Stimulated activated CD4-positive, alpha-beta T cell treated with anti-CD3 and anti-CD28 coated beads, TNF-alpha, amount 100 ng/mL, for 24 hours (primary cell): Measurements from ENCODE around the gene COMT.

Experiments
- DNase-seq, 3 experiments: peaks; one replicate each; pipeline ENCODE4 v3.0.0-alpha.2; 2020; ENCODE audit warnings: low read depth in 3 of 3

Gene COMT

DNA sequence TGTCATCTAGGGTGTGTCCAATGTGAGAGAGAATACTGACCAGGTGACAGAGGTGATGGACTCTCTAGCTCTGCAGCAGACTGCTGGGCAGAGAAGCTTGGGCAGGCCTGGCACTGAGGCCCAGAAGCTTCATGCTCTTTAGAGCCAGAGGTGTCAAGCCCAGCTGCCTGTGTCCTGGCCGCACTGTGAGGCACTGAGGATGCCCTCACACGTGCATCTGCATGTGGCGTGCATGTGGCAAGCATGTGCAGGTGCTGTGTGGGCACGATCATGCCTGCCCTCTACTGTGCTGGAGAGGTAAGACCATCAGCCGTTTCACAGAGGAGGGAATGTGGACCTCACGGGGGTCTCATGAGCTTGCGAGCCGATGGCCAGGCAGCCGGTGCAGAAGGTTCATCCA is 15.9 kb downstream of the COMT start:
- no peak for DNase-seq

DNA sequence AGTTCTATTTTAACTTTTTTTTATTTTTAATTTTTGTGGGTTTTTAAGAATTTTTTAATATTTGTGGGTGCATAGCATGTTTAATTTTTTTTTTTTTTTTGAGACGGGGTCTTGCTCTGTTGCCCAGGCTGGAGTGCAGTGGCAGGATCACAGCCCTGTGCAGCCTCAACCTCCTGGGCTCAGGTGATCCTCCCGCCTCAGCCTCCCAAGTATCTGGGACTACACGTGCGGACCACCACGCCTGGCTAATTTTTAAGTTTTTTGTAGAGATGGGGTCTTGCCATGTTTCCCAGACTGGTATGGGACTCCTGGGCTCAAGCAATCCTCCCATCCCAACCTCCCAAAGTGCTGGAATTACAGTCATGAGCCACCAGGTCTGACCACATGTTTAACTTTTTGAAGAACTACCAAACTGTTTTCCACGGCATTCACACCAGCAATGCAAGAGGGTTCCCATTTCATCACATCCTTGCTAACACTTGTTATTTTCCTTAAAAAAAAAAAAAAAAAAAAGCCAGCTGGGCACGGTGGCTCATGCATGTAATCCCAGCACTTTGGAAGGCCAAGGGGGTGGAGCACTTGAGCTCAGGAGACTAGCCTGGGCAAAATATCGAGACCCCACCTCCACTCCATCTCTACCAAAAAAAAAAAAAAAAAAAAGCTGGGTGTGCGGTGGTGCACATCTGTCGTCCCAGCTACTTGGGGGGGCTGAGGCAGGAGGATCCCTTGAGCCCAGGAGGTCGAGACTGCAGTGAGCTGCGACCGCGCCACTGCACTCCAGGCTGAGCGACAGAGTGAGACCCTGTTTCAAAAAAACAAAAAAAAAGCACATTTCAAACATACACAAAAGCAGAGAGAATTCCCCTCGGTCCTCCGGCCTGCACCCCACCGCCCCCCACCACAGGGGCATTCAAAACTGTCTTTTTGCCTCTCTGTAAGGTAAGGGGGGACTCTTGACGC is 16.8 kb downstream of the COMT start:
- DNase-seq = no peak

DNA sequence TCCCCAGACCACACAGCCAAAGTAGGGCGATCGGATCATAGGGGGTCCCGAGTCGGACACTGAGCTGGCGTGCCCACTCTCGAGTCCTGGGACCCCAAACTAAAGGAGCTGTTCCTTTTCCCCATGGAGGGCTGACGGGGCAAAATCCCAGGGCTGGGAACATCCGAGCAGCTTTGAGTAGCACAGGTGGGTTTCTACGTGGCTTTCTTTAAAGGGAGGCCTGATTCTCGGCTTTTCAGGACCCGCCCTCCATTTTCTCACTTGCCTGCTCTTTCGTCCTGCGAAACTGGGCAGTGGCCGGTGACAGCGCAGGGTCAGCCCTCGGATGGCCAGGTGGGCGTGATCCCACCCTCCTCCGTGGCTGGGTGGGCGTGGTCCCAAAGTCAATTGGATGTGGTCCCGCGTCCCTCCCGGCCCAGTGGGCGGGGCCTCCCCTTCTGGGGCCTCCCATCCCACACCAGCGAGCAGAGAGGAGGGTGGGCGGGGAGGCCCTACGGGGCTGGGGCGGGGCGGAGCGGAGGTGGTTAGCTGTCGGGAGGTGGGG is 17.5 kb downstream of the COMT start:
- DNase-seq = no peak

DNA sequence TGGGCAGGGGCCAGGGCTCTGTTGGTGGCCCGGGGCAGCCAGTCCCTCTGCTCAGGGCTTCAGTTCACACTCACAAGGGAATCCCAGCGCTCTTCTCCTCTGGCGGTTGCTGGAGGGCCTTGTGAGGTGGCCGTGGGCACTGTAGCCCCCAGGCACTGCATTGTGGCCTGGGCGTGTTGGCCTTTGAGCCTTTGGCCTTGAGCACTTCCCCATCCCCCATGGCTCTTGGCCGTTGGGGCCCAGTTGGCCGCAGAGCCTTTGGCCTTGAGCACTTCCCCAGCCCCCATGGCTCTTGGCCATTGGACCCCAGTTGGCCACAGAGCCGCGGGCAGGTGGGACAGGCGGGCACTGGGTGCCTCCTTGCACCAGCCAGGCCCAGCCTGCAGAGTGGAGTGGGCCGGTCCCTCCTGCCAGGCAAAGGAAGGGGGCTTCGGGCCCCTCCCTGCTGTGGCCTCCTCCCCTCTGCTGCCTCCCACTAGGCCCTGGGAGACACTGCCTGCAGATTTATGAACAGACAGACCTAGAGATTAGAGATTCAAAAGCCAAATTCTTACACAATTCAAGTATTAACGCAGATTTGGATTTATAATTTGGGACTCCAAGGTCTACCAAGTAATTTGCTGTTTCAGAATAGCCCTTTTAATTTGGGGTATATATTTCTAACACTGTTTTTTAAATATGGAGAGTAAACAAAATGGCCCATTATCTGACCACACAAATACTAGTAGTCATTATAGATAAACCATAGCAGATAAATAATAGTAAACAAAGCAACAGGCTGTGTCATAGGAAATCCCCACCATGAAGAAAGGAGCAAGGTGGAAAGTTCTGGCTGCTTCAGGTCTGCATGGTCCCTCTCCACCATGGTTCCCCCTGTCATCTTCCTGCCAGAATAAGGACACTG is 18.3 kb downstream of the COMT start:
- DNase-seq = no peak

DNA sequence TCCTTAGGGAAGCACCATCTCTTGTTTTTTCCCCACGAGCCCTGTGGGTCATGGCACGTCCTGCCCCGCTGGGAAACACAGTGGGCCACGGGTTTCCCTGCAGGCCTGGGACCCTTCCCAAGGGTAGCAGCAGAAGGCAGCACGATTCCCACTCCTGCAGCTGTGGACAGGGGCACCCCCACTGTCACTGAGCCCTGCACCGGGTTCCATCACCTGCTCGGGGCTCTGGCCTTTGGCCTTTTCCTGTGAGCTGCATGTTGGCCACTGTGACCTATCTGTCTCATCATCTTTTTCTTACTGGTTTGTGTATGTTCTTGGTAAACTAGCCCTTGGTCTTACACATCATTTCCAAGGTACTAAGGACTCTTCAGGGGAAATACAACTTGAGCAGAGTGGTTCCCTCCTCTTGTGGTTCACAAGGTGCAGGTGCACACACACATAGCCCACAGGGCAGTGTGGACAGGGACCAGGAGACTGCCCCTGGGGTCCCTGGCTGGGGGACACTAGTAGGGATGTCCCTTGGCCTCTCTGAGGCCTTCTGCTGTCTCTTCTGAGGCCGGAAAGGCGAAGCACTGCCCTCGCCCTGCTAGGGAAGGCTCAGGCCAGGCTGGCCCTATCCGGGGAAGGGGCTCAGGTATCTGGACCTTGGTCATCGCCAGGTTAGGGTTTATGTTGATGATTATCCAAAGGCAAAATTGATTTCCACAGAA is 19.1 kb downstream of the COMT start:
- DNase-seq = no peak

DNA sequence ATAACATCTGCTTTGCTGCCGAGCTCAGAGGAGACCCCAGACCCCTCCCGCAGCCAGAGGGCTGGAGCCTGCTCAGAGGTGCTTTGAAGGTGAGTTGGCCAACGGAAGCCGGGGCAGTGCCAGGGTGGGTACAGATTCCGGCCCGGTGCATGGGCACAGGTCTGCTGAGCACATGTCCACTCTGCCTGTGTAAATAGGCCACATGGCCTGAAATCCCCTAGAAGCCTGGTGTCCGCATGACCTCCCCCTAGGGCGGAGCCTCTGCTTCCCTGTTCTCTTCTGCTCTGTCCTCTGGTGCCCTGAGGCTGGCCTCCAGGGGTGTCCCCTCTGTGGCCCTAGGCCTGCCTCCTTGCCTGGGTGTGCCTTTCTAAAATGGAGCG is 19.6 kb downstream of the COMT start:
- DNase-seq = no peak

DNA sequence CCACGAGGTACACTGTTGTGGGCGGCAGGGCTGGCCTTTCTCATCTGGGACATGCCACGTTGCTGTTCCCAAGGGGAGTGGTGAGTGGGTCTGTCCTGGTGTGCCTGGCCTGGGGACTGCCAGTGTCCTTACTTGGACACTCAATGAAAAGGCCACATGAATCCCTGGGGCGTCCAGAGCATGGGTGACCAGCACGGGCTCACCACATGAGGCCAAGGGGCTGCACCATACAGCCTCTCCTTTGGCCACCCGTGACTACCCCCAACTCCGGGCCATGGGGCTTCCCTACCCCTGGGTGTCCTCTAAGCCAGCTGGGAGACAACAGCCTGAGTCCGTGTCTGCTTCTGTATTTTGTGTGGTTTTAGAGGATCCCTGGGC is 20.3 kb downstream of the COMT start:
- DNase-seq = no peak

DNA sequence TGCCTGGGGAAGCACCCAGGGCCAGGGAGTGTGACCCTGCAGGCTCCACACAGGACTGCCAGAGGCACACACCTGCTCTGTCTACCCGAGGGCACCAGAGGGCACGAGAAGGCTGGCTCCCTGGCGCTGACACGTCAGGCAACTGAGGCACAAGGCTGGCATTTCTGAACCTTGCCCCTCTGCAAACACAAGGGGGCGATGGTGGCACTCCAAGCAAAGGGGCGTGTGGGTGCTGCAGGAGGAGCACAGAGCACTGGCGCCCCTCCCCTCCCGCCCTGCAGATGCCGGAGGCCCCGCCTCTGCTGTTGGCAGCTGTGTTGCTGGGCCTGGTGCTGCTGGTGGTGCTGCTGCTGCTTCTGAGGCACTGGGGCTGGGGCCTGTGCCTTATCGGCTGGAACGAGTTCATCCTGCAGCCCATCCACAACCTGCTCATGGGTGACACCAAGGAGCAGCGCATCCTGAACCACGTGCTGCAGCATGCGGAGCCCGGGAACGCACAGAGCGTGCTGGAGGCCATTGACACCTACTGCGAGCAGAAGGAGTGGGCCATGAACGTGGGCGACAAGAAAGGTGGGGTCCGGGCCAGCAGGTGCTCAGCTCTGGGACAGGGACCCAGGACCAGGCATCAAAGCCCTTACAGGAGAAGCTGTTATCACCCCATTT is 20.8 kb downstream of the COMT start:
- peak in 2 of 3 experiments; percentile 42 to 71 for DNase-seq

DNA sequence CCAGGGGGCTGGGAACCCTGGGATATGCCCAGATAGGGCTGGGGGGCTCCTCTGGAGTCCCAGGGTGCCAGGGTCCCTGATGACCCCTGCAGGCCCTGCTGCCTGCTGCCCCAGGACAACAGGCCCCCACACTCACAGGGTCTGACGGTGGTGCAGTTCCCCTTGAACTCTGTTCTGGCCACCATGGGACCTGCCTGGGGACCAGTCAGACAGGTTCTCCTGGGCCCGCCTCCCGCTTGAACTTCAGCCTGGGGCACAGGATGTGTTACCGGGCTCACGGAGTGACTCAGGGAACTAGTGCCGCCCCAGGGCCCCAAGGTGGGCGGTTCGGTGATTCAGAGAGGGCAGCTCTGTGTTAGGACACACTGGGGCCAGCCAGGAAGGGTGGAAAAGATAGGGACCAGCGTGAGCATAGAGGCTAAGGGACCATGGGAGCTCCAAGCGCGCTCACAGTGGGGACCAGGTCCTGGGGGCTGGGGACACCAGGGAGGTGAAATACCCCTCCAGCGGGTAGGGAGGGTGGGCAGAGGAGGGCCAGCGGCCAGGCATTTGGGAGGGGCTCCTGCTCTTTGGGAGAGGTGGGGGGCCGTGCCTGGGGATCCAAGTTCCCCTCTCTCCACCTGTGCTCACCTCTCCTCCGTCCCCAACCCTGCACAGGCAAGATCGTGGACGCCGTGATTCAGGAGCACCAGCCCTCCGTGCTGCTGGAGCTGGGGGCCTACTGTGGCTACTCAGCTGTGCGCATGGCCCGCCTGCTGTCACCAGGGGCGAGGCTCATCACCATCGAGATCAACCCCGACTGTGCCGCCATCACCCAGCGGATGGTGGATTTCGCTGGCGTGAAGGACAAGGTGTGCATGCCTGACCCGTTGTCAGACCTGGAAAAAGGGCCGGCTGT is 21.6 kb downstream of the COMT start:
- DNase-seq = peak in 1 of 3 experiments; percentile 55

DNA sequence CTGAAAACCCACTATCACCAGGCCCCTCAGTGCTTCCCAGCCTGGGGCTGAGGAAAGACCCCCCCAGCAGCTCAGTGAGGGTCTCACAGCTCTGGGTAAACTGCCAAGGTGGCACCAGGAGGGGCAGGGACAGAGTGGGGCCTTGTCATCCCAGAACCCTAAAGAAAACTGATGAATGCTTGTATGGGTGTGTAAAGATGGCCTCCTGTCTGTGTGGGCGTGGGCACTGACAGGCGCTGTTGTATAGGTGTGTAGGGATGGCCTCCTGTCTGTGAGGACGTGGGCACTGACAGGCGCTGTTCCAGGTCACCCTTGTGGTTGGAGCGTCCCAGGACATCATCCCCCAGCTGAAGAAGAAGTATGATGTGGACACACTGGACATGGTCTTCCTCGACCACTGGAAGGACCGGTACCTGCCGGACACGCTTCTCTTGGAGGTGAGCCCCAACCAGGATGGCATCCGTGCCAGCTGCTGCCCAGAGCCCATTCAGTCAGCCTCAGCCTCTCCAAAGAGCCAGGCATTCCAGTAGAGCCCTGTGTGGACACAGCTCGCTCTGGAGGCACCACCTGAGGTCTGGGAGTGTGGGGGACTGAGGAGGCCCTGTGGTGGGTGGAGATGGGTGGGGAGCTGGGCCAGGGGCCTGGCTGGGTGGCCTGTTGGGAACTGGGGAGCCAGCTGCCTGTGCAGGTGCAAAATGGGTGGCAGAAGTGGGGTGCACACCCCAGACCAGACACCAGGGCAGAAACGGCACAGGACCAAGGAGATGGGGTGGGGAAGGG is 22.5 kb downstream of the COMT start:
- DNase-seq = no peak

DNA sequence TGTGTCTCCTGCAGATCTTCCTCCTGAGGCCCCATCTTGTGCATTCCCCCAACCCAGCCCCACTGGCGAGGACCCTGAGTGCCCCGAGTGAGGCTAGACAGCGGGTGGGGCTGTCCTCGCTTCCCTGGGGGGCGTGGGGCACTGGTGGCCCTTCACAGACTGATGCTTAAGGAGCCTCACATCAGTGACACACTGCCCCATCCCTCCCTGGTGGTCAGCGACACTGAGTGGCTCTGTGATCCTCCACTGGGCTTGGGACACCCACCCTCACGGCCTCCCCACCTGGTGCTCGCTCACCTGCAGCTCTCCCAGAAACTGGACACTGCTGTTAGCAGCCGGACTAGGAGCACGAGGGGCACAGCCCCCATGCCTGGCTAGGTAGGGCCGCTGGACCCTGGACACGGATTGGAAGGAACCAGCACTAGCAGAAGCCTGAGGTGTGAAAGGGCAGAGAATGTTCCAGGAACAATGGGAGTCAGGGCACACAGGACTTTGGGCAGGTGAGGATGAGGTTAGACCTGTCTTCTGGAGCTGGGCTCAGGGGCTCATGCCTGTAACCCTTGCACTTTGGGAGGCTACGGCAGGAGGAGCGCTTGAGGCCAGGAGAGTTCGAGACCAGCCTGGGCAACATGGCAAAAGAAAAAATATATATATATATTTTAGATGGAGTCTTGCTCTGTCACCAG is 23.3 kb downstream of the COMT start:
- DNase-seq = no peak

DNA sequence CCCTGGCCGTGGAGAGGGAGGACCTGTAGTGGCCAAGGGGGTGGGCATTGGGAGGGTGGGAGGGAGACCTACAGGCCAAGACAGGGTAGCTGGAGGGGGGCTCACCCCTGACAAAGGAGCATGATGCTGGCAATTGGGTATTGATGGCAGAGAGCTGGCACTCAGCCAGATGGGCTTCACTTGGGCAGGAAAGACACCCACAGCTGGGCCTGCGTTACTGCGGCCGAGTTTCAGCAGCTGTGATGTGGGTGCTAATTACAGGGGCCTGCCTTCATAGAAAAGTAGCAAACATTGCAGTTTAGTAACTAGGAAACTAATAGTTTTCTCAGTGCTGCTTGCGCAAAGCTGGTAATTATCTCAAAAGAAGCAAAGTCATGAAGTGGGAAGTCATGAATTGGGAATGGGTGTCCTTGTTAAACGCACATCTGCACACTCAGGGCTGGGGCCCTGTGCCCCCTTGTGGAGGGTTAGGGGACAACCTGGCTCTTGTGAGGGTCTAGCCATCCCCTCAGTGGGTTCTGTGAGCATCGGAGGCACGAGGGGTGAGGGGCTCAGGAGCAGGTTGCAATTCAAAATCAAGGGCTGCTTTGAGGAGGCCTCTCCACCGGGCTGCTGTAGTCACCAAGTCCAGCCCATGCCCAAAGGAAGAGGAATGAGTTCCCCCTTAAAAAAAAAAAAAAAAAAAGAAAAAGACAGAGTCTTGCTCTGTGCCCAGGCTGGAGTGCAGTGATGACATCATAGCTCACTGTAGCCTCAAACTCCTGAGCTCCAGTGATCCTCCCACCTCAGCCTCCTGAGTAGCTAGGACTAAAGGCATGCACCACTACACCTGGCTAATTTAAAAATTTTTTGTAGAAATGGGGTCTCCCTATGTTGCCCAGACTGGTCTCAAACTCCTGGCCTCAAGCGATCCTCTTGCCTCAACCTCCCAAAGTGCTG is 24.5 kb downstream of the COMT start:
- no peak for DNase-seq

DNA sequence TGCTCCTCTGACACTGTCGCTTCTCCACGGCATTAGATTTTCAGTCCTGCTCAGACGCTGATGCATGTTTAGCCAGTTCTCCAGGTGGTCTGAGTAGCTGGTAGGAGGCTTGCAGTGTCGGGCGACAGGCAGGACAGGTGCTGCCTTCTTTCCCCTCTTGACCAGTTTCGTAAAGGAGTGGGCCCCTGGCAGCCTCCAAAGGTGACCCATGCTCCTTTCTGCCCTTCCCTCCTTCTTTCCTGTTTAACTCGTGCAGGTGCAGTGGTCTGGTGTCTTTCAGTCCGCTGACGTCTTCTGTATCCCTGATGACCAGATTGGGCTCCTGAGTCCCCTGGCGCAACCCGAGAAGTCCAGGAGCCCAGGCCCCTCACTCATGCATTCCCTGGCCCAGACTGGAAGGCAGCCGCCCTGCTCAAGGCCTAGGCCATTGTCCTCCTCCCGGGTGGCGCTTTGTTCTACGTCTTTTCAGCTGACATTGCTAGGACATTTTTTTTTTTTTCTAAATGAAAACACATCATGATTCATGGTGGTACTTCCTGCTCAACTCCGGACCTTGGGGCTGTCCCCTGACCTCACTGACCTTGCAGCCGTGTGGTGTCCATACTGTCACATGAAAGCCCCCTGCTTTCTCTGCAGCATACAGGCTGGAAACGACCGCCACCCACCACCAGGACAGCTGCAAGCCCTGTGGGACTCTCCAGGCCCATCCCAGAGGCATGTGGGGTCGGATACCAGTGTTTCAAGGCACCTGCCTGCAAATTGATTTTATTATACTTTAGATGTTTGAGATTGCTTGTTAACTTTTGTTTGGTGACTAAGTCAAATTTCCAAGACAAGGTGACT is 25.6 kb downstream of the COMT start:
- no peak for DNase-seq

DNA sequence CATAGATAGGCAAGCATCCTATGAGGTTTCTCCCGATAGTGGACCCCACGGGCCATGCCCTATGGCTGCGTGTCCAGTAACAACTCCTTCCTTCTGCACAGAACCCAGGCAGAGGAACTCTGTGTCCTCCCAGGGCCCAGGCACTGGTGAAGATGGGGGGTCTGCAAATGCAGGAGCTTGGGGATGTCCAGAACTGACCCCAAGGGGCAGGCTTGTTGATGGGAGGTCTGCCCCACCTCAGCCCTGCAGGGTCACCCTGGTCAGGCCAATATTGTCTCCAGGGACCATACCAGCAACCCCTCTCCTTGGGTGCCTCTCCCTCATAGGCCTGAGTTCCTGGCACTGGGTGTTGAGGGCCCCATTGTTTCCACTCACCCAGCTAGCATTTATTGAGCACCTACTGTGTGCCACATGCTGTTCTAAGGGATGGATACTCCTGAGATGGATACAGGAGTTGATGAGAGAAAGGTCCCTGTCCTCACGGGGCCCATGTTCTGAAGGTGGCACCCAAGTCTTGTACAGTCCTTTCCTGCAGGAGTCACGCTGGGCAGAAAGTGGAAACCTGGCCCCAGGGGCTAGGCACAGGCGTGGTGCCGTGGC is 26.4 kb downstream of the COMT start:
- DNase-seq = no peak

DNA sequence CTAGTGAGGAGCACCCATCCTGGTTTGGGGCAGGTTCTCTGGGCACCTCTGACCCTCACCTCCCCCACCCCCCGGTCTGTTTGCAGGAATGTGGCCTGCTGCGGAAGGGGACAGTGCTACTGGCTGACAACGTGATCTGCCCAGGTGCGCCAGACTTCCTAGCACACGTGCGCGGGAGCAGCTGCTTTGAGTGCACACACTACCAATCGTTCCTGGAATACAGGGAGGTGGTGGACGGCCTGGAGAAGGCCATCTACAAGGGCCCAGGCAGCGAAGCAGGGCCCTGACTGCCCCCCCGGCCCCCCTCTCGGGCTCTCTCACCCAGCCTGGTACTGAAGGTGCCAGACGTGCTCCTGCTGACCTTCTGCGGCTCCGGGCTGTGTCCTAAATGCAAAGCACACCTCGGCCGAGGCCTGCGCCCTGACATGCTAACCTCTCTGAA is 26.9 kb downstream of the COMT start:
- no peak for DNase-seq
